Peyer's patch (tissue), 4 donors: ENCODE results near the gene UBE4A. TPM values are rescaled to one million over a fixed set of nuclear protein-coding genes. Genes with fewer than 3 reads are reported as not detected.
"Not testable (repeated sequence)": the region's sequence is repeated elsewhere in the genome, so short reads cannot be mapped to it uniquely, and the experiment has no call there.

Experiments
- DNase-seq, 3 donors: peaks; one replicate each; pipeline ENCODE4 v3.0.0-alpha.2; 2017 to 2019
- H3K27ac ChIP-seq, 4 donors: fragments of 200-600 bp; sonication (generic); one replicate each; pipeline ENCODE4 v1.5.1; 2016 to 2019
- H3K27me3 ChIP-seq, 2 donors: fragments of 200-600 bp; sonication (generic); one replicate each; pipeline ENCODE4 v1.5.1; 2019
- H3K36me3 ChIP-seq, 3 donors: fragments of 200-600 bp; sonication (generic); one replicate each; pipeline ENCODE4 v1.5.1; 2016 to 2019
- H3K4me1 ChIP-seq, 4 donors: fragments of 200-600 bp; sonication (generic); one replicate each; pipeline ENCODE4 v1.5.1; 2016 to 2019
- H3K4me3 ChIP-seq, 4 donors: fragments of 200-600 bp; sonication (generic); 1 replicate in 3 of 4; 2 replicates in 1 of 4; pipeline ENCODE4 v1.5.1; 2016 to 2019; ENCODE audit warnings: mild to moderate bottlenecking in 1 of 4
- H3K9me3 ChIP-seq, 4 donors: fragments of 200-600 bp; sonication (generic); one replicate each; pipeline ENCODE4 v1.5.1; 2016 to 2019; ENCODE audit warnings: mild to moderate bottlenecking in 1 of 4
- CTCF ChIP-seq, 6 experiments: fragments of 450-650 bp in 4 of 6; fragments of 200-600 bp in 2 of 6; sonication (generic) in 1 of 6; IDR thresholded peaks; one replicate each; pipeline ENCODE4 v1.5.1; 2017 to 2019; ENCODE audit warnings: antibody characterized with exemption in 6 of 6, mild to moderate bottlenecking in 3 of 6, moderate library complexity in 1 of 6
- POLR2A ChIP-seq, 2 donors: fragments of 450-650 bp; IDR thresholded peaks; one replicate each; pipeline ENCODE4 v1.5.1; 2017; ENCODE audit warnings: antibody characterized with exemption in 2 of 2, mild to moderate bottlenecking in 2 of 2, moderate library complexity in 2 of 2
- total RNA-seq, 4 donors: library from RNA; depleted of rRNA; stranded (reverse); fragments of >200 nt; gene quantifications; one replicate each; pipeline ENCODE4 v1.1.0, GENCODE V29; 2016

The UBE4A gene
- total RNA-seq, 4 donors from 2014 or later: 47.7 to 60.1 (median 54.1) TPM

GRCh38 chr11:118415062-118415738 lies 55.8 kb downstream of the UBE4A start:
- H3K27me3 ChIP-seq: no peaks in the 10 kb centered on the region
- DNase-seq: no peak
- peaks cover 0 to 10% (median 0%) of the 10 kb centered on the region in 3 donors for H3K36me3 ChIP-seq
- H3K4me1 ChIP-seq: no peaks in the 10 kb centered on the region
- H3K27ac ChIP-seq: peak overlapping the region in 1 of 4 donors; percentile 2
- H3K9me3 ChIP-seq: no peaks in the 10 kb centered on the region
- no peak for TF ChIP-seq POLR2A (IDR thresholded peaks at IDR 0.05)
- TF ChIP-seq CTCF (IDR thresholded peaks at IDR 0.05): no peak
- no peak overlapping the region for H3K4me3 ChIP-seq

- DNase-seq: peak in 1 of 3 donors; percentile 64
- Histone ChIP-seq H3K36me3 (peaks cover 0 to 7% (median 0%) of the 10 kb centered on the region in 3 donors), H3K4me3 (no peak overlapping the region), H3K4me1 (no peaks in the 10 kb centered on the region), H3K27ac (peak overlapping the region in 1 of 4 donors; percentile 2), H3K9me3 (no peaks in the 10 kb centered on the region), H3K27me3 (no peaks in the 10 kb centered on the region)
- no peak for TF ChIP-seq CTCF (IDR thresholded peaks at IDR 0.05)
- no peak for TF ChIP-seq POLR2A (IDR thresholded peaks at IDR 0.05)
These were observed 56.3 kb downstream of the UBE4A start for GRCh38 chr11:118415739-118416068.

- H3K27me3 ChIP-seq, H3K9me3 ChIP-seq, DNase-seq, H3K27ac ChIP-seq, H3K4me1 ChIP-seq, H3K4me3 ChIP-seq, H3K36me3 ChIP-seq: not testable (repeated sequence)
These were observed 57.5 kb downstream of the UBE4A start for GRCh38 chr11:118416900-118417299.

GRCh38 chr11:118417801-118418200 lies 58.4 kb downstream of the UBE4A start:
- no peak overlapping the region for H3K4me3 ChIP-seq
- no peaks in the 10 kb centered on the region for H3K27me3 ChIP-seq
- no peaks in the 10 kb centered on the region for H3K4me1 ChIP-seq
- no peaks in the 10 kb centered on the region for H3K9me3 ChIP-seq
- H3K36me3 ChIP-seq: peaks cover 0 to 7% (median 0%) of the 10 kb centered on the region in 3 donors
- TF ChIP-seq POLR2A (IDR thresholded peaks at IDR 0.05) (no peak), CTCF (IDR thresholded peaks at IDR 0.05) (no peak)
- DNase-seq: no peak
- no peak overlapping the region for H3K27ac ChIP-seq

- peak overlapping the region in 1 of 4 donors; percentile 38 for H3K4me3 ChIP-seq
- H3K27ac ChIP-seq: peak overlapping the region in 1 of 4 donors; percentile 44
- H3K4me1 ChIP-seq: no peaks in the 10 kb centered on the region
- TF ChIP-seq POLR2A (IDR thresholded peaks at IDR 0.05) (no peak), CTCF (IDR thresholded peaks at IDR 0.05) (no peak)
- DNase-seq: no peak
- no peaks in the 10 kb centered on the region for H3K9me3 ChIP-seq
- H3K27me3 ChIP-seq: no peaks in the 10 kb centered on the region
- peaks cover 0 to 6% (median 0%) of the 10 kb centered on the region in 3 donors for H3K36me3 ChIP-seq
These were observed 59.4 kb downstream of the UBE4A start for GRCh38 chr11:118418766-118419165.

- TF ChIP-seq POLR2A (IDR thresholded peaks at IDR 0.05): no peak
- no peak for TF ChIP-seq CTCF (IDR thresholded peaks at IDR 0.05)
- Histone ChIP-seq H3K36me3 (no peaks in the 10 kb centered on the region), H3K27me3 (no peaks in the 10 kb centered on the region), H3K4me1 (no peaks in the 10 kb centered on the region), H3K9me3 (no peaks in the 10 kb centered on the region), H3K4me3 (no peak overlapping the region), H3K27ac (no peak overlapping the region)
- DNase-seq: no peak
These were observed 68.3 kb downstream of the UBE4A start for GRCh38 chr11:118427707-118428106.
